NOMO-1 treated with DMSO at 0.1 percent for 48 hours (cell line): ENCODE data around the gene GALC.

ENCODE experiments used
- DNase-seq: peaks from one replicate; lab custom pipeline; 2025; ENCODE audit not compliant: unreplicated experiment; lab: John Stamatoyannopoulos, UW

GALC gene

GRCh38 chr14:87888136-87888999 is 104.6 kb downstream of the GALC start:
- DNase-seq, result no peak

GRCh38 chr14:87883750-87884149 is 109.2 kb downstream of the GALC start:
- no peak for DNase-seq
